ENCODE results near the gene PARP8. TPM values are rescaled to one million over a fixed set of nuclear protein-coding genes. Genes with fewer than 3 reads are reported as not detected.

The PARP8 gene
- total RNA-seq, 2 experiments from 2014 or later = 181 to 200 TPM

DNA sequence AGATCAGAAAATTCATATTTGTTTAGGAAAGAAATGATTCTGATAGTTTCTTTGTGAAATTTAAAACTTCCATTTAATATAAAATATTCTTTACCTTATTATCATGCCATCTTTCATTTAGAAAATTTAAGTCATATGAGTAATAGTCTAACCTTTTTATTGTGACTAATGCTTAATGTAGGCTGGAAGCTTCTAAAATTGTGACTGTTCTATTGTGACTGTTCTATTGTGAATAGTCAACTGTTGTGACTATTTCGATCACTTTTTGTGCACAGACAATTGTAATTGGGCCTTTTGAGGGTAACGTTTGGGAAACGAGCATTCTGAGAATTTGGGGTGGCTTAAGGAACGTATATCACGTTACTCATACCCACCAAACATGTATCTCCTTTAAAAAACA lies 100.0 kb downstream of the PARP8 start:
- no peaks in the 10 kb centered on the region for H3K9me3 ChIP-seq (ENCODE audit: control insufficient read depth in 1 of 2, insufficient read depth in 1 of 2, low read length in 2 of 2)
- Mint-ChIP-seq H3K4me1 (ENCODE audit: low read depth) (peaks cover 47% of the 10 kb centered on the region), H3K27me3 (no peaks in the 10 kb centered on the region), H3K27ac (peak overlapping the region; percentile 75), H3K36me3 (ENCODE audit: low read depth) (peaks cover 84% of the 10 kb centered on the region), H3K9me3 (no peaks in the 10 kb centered on the region), H3K4me3 (no peak overlapping the region)
- no peaks in the 10 kb centered on the region for H3K4me1 ChIP-seq (ENCODE audit: insufficient read depth, low read length)
- no peaks in the 10 kb centered on the region for H3K27me3 ChIP-seq (ENCODE audit: control insufficient read depth in 1 of 2, insufficient read depth in 2 of 2, low read length in 2 of 2)
- H3K4me3 ChIP-seq (ENCODE audit: low read length) = no peak overlapping the region
- ChIA-PET POLR2A (no interaction called here), CTCF (interaction anchor here (1.5 kb wide), 1 partner anchor 15 kb away, joined by 3 read pairs; no protein-coding TSS in a partner anchor)
- TF ChIP-seq, protein P1, sequence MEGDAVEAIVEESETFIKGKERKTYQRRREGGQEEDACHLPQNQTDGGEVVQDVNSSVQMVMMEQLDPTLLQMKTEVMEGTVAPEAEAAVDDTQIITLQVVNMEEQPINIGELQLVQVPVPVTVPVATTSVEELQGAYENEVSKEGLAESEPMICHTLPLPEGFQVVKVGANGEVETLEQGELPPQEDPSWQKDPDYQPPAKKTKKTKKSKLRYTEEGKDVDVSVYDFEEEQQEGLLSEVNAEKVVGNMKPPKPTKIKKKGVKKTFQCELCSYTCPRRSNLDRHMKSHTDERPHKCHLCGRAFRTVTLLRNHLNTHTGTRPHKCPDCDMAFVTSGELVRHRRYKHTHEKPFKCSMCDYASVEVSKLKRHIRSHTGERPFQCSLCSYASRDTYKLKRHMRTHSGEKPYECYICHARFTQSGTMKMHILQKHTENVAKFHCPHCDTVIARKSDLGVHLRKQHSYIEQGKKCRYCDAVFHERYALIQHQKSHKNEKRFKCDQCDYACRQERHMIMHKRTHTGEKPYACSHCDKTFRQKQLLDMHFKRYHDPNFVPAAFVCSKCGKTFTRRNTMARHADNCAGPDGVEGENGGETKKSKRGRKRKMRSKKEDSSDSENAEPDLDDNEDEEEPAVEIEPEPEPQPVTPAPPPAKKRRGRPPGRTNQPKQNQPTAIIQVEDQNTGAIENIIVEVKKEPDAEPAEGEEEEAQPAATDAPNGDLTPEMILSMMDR (IDR thresholded peaks at IDR 0.05) = no peak
- no peak overlapping the region for H3K27ac ChIP-seq (ENCODE audit: low read depth in 1 of 2, low read length in 2 of 2)
- ATAC-seq (ENCODE audit: poor library complexity) (no peak), DNase-seq (no peak)
- intact Hi-C loops (cut with DNase I, micrococcal nuclease) = no loop called here
- peaks cover 63% of the 10 kb centered on the region for H3K36me3 ChIP-seq (ENCODE audit: insufficient read depth, low read length)

DNA sequence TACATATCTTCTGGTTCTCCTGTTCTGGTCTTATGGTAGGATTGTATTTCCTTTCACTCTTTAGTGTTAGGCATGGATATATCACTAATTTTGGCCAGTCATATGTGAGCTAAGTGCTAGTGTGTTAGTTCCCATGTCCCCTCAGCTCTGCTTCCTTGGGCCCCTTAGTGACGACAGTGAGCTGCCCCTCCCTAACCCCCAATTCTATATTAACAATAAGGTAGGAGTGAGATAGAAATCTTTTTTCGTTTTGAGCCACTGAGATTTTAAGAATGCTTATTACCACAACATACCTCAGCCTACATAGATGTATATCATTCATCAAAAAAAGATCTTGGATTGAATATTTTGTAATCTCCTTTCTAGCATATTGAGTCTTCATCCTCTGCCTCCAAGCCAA lies 100.5 kb downstream of the PARP8 start:
- ChIA-PET CTCF (interaction anchor here (1.5 kb wide), 1 partner anchor 16 kb away, joined by 3 read pairs; no protein-coding TSS in a partner anchor), POLR2A (interaction anchor here (0.6 kb wide), 1 partner anchor 52 kb away, joined by 3 read pairs; no protein-coding TSS in a partner anchor)
- peak overlapping the region; percentile 75 for H3K27ac Mint-ChIP-seq
- peaks cover 3% of the 10 kb centered on the region for H3K9me3 Mint-ChIP-seq
- Histone ChIP-seq H3K9me3 (ENCODE audit: control insufficient read depth in 1 of 2, insufficient read depth in 1 of 2, low read length in 2 of 2) (no peaks in the 10 kb centered on the region), H3K36me3 (ENCODE audit: insufficient read depth, low read length) (peaks cover 63% of the 10 kb centered on the region), H3K4me3 (ENCODE audit: low read length) (no peak overlapping the region), H3K4me1 (ENCODE audit: insufficient read depth, low read length) (no peaks in the 10 kb centered on the region), H3K27ac (ENCODE audit: low read depth in 1 of 2, low read length in 2 of 2) (no peak overlapping the region), H3K27me3 (ENCODE audit: control insufficient read depth in 1 of 2, insufficient read depth in 2 of 2, low read length in 2 of 2) (no peaks in the 10 kb centered on the region)
- H3K36me3 Mint-ChIP-seq (ENCODE audit: low read depth) = peaks cover 84% of the 10 kb centered on the region
- DNase-seq (no peak), ATAC-seq (ENCODE audit: poor library complexity) (no peak)
- H3K27me3 Mint-ChIP-seq = no peaks in the 10 kb centered on the region
- TF ChIP-seq, protein P1 (IDR thresholded peaks at IDR 0.05) = no peak
- H3K4me1 Mint-ChIP-seq (ENCODE audit: low read depth) = peaks cover 47% of the 10 kb centered on the region
- no peak overlapping the region for H3K4me3 Mint-ChIP-seq
- intact Hi-C loops (cut with DNase I, micrococcal nuclease) = no loop called here

DNA sequence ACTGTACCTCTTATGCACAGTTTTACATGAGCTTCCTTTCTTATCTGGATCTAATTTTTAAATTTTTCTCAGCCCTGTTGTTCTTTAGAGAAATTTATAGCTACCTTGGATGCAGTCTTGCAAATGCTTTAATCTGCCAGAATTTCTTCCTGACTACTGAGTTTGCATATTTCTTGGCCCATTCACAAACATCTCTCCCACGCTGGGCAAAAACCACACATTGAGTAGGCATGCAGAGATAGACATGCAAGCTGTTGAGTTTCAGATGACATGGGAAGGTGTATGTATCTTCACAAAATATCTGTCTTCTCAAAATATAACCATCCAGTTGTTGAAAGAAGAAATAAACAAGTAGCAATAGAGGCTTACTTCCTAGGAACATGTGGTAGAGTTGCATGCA lies 101.2 kb downstream of the PARP8 start:
- H3K27me3 Mint-ChIP-seq = no peaks in the 10 kb centered on the region
- DNase-seq (no peak), ATAC-seq (ENCODE audit: poor library complexity) (no peak)
- H3K4me1 Mint-ChIP-seq (ENCODE audit: low read depth) = peaks cover 47% of the 10 kb centered on the region
- Histone ChIP-seq H3K4me1 (ENCODE audit: insufficient read depth, low read length) (no peaks in the 10 kb centered on the region), H3K27ac (ENCODE audit: low read depth in 1 of 2, low read length in 2 of 2) (no peak overlapping the region), H3K4me3 (ENCODE audit: low read length) (no peak overlapping the region), H3K9me3 (ENCODE audit: control insufficient read depth in 1 of 2, insufficient read depth in 1 of 2, low read length in 2 of 2) (no peaks in the 10 kb centered on the region), H3K36me3 (ENCODE audit: insufficient read depth, low read length) (peaks cover 62% of the 10 kb centered on the region), H3K27me3 (ENCODE audit: control insufficient read depth in 1 of 2, insufficient read depth in 2 of 2, low read length in 2 of 2) (no peaks in the 10 kb centered on the region)
- peak overlapping the region; percentile 75 for H3K27ac Mint-ChIP-seq
- ChIA-PET CTCF (interaction anchor here (1.5 kb wide), 1 partner anchor 17 kb away, joined by 3 read pairs; no protein-coding TSS in a partner anchor), POLR2A (interaction anchor here (0.6 kb wide), 1 partner anchor 53 kb away, joined by 3 read pairs; no protein-coding TSS in a partner anchor)
- H3K4me3 Mint-ChIP-seq = no peak overlapping the region
- TF ChIP-seq, protein P1 (IDR thresholded peaks at IDR 0.05) = no peak
- intact Hi-C loops (cut with DNase I, micrococcal nuclease) = no loop called here
- peaks cover 84% of the 10 kb centered on the region for H3K36me3 Mint-ChIP-seq (ENCODE audit: low read depth)
- peaks cover 4% of the 10 kb centered on the region for H3K9me3 Mint-ChIP-seq

Data from CD4-positive, alpha-beta T cell (primary cell).